ES-I3 (cell line): ENCODE measurements around the gene MTHFD1L.

ENCODE experiments used
- H3K36me3 ChIP-seq: 2 replicates; pipeline ENCODE4 v1.6.1; 2013; ENCODE audit warnings: mild to moderate bottlenecking, low read length, control low read depth, moderate library complexity; ENCODE audit not compliant: insufficient read depth
- H3K4me1 ChIP-seq: 2 replicates; pipeline ENCODE4 v1.6.1; 2013; ENCODE audit warnings: mild to moderate bottlenecking, control low read depth, low read length; ENCODE audit not compliant: insufficient read depth
- H3K9ac ChIP-seq: 2 replicates; pipeline ENCODE4 v1.6.1; 2013; ENCODE audit warnings: low read depth, mild to moderate bottlenecking, low read length, moderate library complexity
- H3K9me3 ChIP-seq: 2 replicates; pipeline ENCODE4 v1.6.1; 2013; ENCODE audit warnings: mild to moderate bottlenecking, low read length, moderate library complexity; ENCODE audit not compliant: control insufficient read depth, insufficient read depth

The MTHFD1L gene

DNA sequence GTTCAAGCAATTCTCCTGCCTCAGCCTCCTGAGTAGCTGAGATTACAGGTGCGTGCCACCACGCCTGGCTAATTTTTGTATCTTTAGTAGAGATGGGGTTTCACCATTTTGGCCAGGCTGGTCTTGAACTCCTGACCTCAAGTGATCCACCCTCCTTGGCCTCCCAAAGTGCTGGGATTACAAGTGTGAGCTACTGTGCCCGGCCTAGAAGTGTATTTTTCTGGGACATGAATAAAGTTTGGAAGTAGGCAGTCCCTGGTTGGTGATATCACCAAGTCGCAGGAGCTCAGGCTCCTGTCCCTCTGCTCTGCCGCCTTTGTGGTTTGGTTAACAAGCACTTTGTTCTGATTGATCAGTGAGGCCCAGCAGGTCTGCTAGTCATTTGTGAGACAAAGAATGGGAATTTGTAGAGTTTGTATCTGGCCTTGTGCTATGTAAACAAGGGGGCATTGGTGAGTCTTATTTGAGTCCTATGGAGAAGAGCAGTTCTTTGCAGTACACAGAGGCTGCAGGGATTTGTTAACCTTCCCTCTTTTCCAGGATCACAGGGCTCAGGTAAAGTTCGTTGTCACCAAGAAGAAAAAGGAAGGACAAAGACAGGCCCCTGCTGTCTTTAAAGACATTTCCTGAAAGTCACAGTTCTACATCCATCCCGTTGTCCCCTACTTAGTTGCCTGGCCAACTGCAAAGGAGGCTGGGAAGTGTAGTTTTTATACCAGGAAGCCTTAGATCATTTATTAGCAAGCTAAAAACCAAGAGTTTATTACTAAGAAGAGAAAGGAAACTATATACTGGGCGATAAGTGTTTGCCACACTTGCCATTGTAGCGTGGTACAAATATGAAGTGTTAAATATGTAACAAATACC is 13.1 kb downstream of the MTHFD1L start:
- Histone ChIP-seq H3K9me3 (no peaks in the 10 kb centered on the region), H3K36me3 (peaks cover 4% of the 10 kb centered on the region; the same call in 1 of the 2 replicates), H3K9ac (peak overlapping the region; percentile 31; the same call in 1 of the 2 replicates), H3K4me1 (peaks cover 24% of the 10 kb centered on the region)

DNA sequence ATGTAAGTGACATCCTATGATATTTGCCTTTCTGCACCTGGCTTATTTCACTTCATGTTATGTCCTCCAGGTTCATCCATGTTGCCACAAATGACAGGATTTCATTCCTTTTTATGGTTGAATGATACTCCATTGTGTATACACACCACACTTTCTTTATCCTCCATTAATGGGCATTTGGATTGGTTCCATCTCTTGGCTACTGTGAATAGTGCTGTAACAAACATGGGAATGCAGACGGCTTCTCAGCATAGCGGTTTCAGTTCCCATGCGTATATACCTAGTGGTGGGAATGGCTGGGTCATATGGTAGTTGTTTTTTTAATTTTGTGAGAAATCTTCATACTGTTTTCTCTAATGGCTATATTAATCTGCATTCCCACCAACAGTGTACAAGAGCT is 14.8 kb downstream of the MTHFD1L start:
- Histone ChIP-seq H3K9me3 (no peaks in the 10 kb centered on the region), H3K9ac (no peak overlapping the region), H3K36me3 (peaks cover 14% of the 10 kb centered on the region), H3K4me1 (peaks cover 24% of the 10 kb centered on the region)

DNA sequence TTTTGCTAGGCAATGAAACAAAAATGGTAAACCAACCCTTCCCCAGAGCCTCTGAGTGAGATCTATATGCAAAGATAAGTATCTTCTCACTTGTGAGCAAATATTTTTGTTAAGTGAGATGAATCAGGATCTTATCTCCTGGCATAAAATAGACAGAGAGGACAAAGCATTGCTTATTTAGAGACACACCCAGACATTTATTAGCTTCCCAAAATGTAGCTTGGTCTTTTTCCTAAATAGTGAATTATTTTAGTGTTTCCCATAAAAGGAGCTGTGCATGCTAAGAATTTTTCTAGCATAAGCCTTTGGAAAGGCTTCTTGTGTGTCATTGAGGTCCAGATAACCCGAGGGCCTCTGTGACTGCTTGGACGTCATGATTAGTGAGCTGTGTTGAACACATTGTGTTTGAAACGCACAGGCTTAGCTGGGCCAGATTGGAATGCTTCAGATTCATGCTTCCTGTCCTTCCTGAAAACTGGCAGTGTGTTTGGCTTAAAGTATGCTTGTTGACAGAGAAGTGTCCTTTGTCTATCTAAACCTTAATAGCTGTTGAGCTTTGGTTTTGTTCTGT is 16.5 kb downstream of the MTHFD1L start:
- H3K36me3 ChIP-seq = peaks cover 21% of the 10 kb centered on the region
- H3K9ac ChIP-seq = no peak overlapping the region
- H3K9me3 ChIP-seq = no peaks in the 10 kb centered on the region
- peaks cover 16% of the 10 kb centered on the region for H3K4me1 ChIP-seq

DNA sequence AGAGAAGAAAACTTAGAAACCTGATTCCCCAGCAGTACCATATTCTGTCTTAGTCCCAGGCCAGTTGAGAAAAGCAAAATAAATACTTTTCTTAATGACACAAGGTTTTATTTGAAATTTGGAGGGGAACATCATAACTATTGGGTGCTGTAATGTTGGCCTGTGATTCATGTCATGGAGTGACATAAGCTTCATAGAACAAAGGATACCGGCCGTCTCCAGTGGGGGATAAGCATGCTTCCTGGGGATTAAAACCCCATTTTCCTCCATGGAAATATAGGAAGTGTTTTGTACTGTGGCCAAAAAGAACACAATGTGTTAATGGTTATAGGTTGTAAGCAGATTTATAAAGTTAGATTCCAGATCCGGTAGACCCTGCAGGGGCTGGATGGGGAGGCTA is 18.0 kb downstream of the MTHFD1L start:
- H3K9me3 ChIP-seq = no peaks in the 10 kb centered on the region

DNA sequence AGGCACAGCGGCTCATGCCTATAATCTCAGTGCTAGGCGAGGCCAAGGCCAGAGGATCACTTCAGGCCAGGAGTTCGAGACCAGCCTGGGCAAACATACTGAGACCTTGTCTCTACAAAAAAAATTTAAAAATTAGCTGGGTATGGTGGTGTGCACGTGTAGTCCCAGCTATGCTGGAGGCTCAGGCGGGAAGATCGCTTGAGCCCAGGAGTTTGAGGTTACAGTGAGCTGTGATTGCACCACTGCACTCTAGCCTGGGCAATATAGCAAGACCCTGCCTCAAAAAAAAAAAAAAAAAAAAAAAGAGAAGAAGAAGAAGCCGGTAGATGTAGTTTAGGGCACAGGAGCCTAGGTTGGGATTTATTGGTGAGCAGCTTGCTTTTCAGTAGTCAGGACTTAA is 20.7 kb downstream of the MTHFD1L start:
- Histone ChIP-seq H3K9me3 (no peaks in the 10 kb centered on the region), H3K9ac (no peak overlapping the region), H3K36me3 (peaks cover 23% of the 10 kb centered on the region), H3K4me1 (peaks cover 7% of the 10 kb centered on the region; the same call in 1 of the 2 replicates)

More for the DNA sequence above, 18.0 kb downstream of the MTHFD1L start:
- peaks cover 23% of the 10 kb centered on the region for H3K36me3 ChIP-seq
- H3K9ac ChIP-seq = no peak overlapping the region
- H3K4me1 ChIP-seq = peaks cover 7% of the 10 kb centered on the region; the same call in 1 of the 2 replicates

DNA sequence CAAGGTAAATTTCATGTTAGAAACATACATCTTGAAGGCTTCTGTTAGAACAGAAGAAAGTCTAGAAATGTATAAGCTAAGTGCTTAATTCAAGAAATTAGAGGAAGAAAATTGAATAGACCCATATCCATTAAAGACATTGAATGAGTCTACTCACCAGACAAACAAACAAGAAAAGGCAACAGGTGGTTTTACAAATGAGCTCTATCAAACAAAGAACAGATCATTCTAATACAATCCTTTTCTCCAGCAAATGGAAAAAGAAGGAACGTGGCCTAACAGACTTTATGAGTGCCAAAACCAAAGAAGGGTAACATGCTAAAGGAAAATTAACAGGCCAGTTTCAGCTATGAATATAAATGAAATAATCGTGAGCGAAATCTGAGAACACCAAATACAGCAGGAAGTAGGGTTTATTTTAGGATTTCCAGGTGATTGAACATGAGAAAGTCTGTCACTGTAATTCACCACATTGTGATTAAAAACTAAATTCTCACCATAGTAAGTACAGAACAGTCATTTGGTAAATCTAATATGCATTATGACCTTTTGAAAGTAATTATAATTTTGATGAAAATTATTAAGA is 22.6 kb downstream of the MTHFD1L start:
- H3K36me3 ChIP-seq = peaks cover 30% of the 10 kb centered on the region

DNA sequence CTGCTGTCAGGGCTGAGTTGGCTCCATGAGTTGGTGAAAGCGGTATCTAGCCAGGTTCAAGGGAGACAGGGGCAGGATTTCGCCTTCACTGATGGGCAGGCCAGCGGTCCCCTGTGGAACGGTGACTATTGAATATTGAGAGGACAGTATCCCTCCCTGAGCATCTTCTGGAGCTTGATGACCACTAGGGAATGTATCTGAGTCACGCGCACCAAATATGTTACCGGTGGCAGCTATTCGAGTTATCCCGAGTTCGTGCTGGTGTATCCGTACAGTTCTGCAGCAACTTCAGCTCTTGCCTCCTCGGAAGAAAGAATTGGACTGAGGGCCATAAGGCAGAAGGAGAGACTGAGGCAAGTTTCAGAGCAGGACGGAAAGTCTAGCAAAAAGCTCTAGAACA is 24.8 kb downstream of the MTHFD1L start:
- no peaks in the 10 kb centered on the region; the same call in 1 of the 2 replicates for H3K4me1 ChIP-seq
- no peaks in the 10 kb centered on the region for H3K9me3 ChIP-seq
- H3K36me3 ChIP-seq = peaks cover 23% of the 10 kb centered on the region
- H3K9ac ChIP-seq = no peak overlapping the region

More for the DNA sequence above, 22.6 kb downstream of the MTHFD1L start:
- H3K9me3 ChIP-seq = no peaks in the 10 kb centered on the region
- no peaks in the 10 kb centered on the region; the same call in 1 of the 2 replicates for H3K4me1 ChIP-seq
- no peak overlapping the region for H3K9ac ChIP-seq

DNA sequence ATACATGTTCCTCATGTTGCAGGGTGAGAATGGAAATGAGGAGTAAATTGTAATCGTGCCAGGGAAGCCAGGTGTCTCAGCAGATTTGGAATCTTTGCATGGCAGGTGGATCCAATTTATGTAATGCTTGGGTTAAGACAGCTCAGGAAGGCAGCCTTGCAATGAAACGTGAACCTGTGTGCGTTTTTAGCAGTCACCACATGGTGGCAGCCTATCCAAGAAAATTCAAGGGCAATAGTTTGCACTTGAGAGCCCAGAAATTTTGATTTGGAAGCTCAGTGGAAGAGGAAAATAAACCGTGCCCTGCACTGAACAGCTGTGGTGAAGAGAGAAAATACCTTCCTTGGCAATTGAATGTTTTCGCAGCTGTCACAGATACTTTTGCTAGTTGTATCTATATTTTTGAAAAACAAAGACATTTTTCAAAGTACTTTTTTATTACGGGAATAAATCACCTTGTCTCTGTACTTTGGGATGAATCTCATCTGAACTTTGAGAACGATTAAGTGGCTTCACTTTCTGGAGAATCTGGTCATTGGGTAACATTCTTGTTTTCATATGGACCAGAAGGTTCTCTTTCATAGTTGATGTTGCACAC is 26.5 kb downstream of the MTHFD1L start:
- peaks cover 16% of the 10 kb centered on the region for H3K36me3 ChIP-seq
- no peaks in the 10 kb centered on the region; the same call in 1 of the 2 replicates for H3K4me1 ChIP-seq
- H3K9me3 ChIP-seq = no peaks in the 10 kb centered on the region
- no peak overlapping the region for H3K9ac ChIP-seq

DNA sequence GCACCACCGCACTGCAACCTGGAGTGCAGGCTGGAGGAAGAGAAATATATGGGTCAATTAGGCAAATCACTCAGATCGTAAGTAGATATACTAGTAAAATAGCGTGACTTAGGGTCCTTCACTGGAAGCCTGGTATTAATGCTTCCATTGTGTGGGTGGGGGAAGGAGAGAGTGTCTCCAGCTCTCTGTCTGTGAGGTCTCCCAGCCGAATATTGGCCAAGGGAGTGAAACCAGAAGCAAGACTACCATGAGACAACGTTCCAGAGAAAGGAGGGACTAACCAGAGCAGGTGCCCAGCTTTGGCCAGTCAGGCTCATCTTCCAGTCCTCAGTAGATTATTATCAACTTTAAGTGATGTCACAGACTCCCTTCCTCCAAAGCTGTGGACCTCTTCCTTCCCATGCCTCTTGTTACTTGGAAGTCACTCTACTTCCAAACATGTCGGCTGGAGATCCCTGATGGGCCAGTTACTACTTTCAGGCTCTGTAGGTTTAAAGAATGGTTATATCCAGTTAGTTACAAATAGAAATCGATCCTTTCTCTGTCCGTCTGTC is 28.8 kb downstream of the MTHFD1L start:
- Histone ChIP-seq H3K9ac (no peak overlapping the region), H3K4me1 (peaks cover 7% of the 10 kb centered on the region), H3K36me3 (peaks cover 14% of the 10 kb centered on the region), H3K9me3 (no peaks in the 10 kb centered on the region)

DNA sequence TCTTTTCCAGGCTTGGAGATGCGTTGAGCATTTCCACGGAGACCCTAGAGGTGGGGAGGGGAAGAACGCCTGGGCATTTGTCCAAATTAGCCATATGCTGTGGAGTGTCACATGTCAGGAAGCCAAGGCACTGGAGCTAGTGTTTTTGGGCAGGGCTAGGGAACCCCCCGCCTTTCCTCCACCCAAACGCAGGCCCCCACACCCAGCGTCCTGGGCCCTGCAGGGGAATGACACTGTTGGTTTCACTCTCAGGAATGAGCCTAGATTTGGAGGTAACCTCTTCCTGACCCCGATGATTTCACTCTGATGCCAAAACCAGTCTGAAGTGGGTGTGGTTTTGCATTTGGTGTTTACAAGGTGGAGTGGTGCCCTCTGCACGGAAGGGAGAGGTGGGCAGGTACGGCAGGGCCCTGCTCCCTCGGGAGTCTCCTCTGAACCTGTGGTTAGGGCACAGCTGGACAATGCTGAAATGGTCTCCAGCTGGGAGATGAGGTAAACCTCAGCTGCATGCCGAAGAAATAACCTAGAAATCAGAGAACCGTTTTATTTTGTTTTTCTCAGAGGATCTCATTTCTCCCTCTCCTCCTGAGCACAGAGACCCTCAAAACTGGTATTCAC is 29.5 kb downstream of the MTHFD1L start:
- Histone ChIP-seq H3K36me3 (peaks cover 14% of the 10 kb centered on the region), H3K4me1 (peaks cover 7% of the 10 kb centered on the region), H3K9ac (no peak overlapping the region), H3K9me3 (no peaks in the 10 kb centered on the region)

DNA sequence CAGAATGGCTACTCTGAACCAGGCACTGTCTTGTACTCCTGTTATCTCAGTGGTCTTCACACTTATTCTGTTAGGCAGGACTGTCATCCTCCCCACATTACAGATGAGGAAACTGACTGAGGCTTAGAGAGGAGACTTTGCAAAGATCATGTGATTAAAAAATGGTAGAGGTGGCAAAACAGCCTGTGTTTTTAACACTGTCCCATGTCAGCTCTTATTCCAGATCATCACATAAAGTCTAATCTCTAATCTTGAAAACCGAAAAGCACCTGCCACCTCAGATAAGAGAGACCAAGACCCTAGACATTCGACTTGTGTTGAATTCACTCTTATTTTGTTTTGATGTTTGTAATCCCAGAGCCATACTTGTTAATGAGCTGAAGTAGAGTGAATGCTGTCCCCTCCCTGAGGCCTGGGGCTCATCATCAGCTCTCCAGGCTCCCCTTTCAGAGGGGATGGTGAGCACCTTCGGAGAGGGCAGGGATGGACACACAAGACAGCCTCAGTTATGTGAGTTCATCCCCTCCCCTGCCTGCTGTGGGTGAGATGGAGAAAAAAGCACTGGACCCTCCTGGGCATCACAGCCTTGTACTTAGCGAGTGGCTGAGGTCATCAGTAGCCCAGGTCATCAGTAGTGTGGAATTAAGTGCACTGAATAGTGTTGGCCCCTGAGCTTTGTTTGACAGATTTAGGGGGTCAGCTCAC is 30.6 kb downstream of the MTHFD1L start:
- Histone ChIP-seq H3K36me3 (peaks cover 14% of the 10 kb centered on the region), H3K4me1 (peaks cover 7% of the 10 kb centered on the region), H3K9ac (no peak overlapping the region), H3K9me3 (no peaks in the 10 kb centered on the region)

DNA sequence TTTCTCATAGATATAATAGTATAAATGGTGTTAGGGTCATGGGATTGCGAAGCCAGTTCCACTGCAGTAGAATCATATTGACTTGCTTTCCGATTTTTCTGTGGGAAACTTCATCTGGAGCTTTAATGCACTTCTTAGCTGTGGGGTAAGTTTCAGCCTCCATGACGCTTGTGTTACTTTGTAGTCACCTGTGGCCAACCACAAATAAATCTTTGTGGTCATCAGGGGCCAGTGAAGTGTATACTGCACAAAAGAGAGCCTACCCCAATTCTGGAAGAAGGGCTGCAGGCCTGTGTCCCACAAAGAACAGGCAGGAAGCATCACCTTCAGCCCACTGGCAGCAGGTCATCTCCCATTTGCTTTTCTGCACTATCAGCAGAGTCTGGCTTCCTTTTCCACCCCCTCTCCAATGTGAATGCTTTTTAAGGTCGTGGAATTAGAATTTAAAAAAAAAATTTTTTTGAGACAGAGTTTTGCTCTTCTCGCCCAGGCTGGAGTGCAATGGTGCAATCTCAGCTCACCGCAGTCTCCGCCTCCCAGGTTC is 32.0 kb downstream of the MTHFD1L start:
- no peaks in the 10 kb centered on the region for H3K9me3 ChIP-seq
- H3K4me1 ChIP-seq = peaks cover 7% of the 10 kb centered on the region
- H3K9ac ChIP-seq = no peak overlapping the region
- H3K36me3 ChIP-seq = peaks cover 12% of the 10 kb centered on the region
